Measurements from ENCODE around the gene GALNTL6. TPM values are rescaled to one million over a fixed set of nuclear protein-coding genes. Genes with fewer than 3 reads are reported as not detected.

The GALNTL6 gene
- total RNA-seq, 1 experiment from 2014 or later = not detected

DNA sequence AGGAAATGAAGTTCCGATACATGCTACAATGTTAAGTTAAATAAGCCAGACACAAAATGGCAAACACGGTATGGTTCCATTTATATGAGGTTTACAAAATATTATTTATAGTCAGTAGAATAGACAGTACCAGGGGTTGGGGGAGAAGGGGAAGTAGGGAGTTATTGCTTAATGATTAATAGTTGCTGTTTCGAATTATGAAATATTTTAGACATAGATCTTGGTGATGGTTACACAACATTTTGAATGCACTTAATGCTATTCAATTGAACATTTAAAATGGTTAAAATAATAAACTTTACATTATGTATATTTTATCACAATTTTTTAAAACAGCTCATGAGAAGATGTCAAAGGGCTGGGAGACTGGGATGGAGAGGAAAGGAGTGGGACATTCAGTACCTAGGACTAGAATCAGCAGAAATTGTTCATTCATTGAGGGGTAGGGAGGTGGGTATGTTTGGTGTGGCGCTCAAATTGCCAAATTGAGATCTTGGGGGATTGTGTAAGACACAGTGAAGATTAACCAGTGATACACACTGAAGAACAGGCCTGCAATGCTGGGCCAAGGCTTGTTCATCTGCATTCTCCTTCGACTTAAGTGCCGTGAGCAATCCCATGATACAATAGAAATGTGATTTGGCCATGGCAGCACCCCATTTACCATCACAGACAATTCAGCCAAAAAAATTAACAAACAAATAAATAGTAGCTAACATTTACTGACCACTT is 1189.8 kb downstream of the GALNTL6 start:
- no peak for DNase-seq (ENCODE audit: unreplicated experiment)
- Mint-ChIP-seq H3K27ac (ENCODE audit: low read depth, unreplicated experiment) (no peak overlapping the region), H3K4me3 (ENCODE audit: unreplicated experiment) (no peak overlapping the region), H3K9me3 (ENCODE audit: unreplicated experiment) (no peaks in the 10 kb centered on the region), H3K36me3 (ENCODE audit: insufficient read depth, unreplicated experiment) (no peaks in the 10 kb centered on the region), H3K27me3 (ENCODE audit: insufficient read depth, unreplicated experiment) (peaks cover 40% of the 10 kb centered on the region), H3K4me1 (ENCODE audit: insufficient read depth, unreplicated experiment) (peaks cover 27% of the 10 kb centered on the region)
- TF ChIP-seq, protein P1, sequence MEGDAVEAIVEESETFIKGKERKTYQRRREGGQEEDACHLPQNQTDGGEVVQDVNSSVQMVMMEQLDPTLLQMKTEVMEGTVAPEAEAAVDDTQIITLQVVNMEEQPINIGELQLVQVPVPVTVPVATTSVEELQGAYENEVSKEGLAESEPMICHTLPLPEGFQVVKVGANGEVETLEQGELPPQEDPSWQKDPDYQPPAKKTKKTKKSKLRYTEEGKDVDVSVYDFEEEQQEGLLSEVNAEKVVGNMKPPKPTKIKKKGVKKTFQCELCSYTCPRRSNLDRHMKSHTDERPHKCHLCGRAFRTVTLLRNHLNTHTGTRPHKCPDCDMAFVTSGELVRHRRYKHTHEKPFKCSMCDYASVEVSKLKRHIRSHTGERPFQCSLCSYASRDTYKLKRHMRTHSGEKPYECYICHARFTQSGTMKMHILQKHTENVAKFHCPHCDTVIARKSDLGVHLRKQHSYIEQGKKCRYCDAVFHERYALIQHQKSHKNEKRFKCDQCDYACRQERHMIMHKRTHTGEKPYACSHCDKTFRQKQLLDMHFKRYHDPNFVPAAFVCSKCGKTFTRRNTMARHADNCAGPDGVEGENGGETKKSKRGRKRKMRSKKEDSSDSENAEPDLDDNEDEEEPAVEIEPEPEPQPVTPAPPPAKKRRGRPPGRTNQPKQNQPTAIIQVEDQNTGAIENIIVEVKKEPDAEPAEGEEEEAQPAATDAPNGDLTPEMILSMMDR (IDR thresholded peaks at IDR 0.05; ENCODE audit: unreplicated experiment) = no peak
- BruUV-seq (replicated peaks) = no TSS peak
- CTCF ChIA-PET = interaction anchor here (0.7 to 3.7 kb wide), 2 partner anchors 9 to 11 kb away, joined by 3 to 32 read pairs; no protein-coding TSS in a partner anchor
- POLR2A ChIA-PET = no interaction called here
- intact Hi-C loops (cut with micrococcal nuclease) = no loop called here

DNA sequence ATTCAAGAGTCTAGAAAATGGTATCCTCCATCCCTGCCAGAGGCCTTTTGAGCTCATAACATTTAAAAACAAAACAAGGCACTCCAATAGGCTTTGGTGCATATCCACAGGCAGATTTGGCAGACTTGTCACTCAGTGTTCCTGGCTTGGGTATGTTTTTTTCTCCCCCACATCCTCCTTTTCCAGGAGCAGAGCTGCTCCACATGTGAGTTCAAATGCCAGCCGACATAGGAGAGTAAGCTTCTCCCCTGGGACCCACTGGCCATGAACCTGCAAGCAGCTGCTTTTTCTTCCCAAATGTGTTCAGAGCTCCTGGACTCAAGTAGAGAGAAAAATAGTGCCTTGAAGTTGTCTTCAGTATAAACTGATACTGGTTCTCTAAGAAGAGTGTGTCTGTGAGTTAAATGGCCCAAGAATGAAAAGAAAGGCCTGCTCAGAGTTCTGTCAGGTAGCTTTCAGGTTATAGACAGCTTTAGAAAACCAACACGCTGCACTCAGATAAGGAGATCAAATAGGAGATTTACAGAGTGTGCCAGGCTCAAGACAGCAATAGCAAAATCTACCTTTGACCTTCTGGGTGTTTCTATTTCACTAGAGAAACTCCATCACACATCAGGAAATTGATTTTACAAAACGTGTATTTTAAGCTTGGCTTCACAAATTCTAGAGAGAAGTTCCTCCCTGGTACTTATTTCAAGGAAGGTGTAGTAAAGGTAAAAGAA is 1192.9 kb downstream of the GALNTL6 start:
- POLR2A ChIA-PET = interaction anchor here (0.8 kb wide), 2 partner anchors 261 to 328 kb away, joined by 3 read pairs; partner anchors contain the start of gene HMGB2
- Mint-ChIP-seq H3K4me1 (ENCODE audit: insufficient read depth, unreplicated experiment) (peaks cover 8% of the 10 kb centered on the region), H3K27me3 (ENCODE audit: insufficient read depth, unreplicated experiment) (peaks cover 40% of the 10 kb centered on the region), H3K27ac (ENCODE audit: low read depth, unreplicated experiment) (no peak overlapping the region), H3K4me3 (ENCODE audit: unreplicated experiment) (no peak overlapping the region), H3K9me3 (ENCODE audit: unreplicated experiment) (no peaks in the 10 kb centered on the region), H3K36me3 (ENCODE audit: insufficient read depth, unreplicated experiment) (no peaks in the 10 kb centered on the region)
- BruUV-seq (replicated peaks) = no TSS peak
- CTCF ChIA-PET = interaction anchor here (0.6 to 3.7 kb wide), 5 partner anchors 7 to 296 kb away, joined by 3 to 32 read pairs (median 5); no protein-coding TSS in a partner anchor
- intact Hi-C loops (cut with micrococcal nuclease) = no loop called here
- no peak for DNase-seq (ENCODE audit: unreplicated experiment)
- TF ChIP-seq, protein P1 (IDR thresholded peaks at IDR 0.05; ENCODE audit: unreplicated experiment) = no peak

DNA sequence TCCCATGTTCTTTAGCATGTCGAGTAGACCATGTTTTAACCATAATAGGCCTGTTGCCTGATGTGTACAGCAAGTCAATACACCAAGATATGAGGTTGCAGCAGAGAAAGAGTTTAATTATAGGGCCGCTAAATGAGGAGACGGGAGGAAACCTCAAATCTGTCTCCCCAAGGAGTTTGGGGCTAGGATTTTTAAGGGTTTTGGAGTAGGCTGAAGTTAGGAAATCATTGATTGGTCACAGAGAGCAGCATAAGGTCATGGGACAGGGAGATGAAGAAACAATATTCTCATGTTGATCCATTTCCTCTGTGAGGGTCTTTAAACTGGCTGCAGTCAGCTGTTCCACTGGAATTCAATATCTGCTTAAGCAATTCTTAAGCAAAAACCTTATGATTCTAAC is 1195.2 kb downstream of the GALNTL6 start:
- TF ChIP-seq, protein P1 (IDR thresholded peaks at IDR 0.05; ENCODE audit: unreplicated experiment) = no peak
- no peak for DNase-seq (ENCODE audit: unreplicated experiment)
- intact Hi-C loops (cut with micrococcal nuclease) = no loop called here
- CTCF ChIA-PET = no interaction called here
- no TSS peak for BruUV-seq (replicated peaks)
- H3K27ac Mint-ChIP-seq (ENCODE audit: low read depth, unreplicated experiment) = no peak overlapping the region
- H3K27me3 Mint-ChIP-seq (ENCODE audit: insufficient read depth, unreplicated experiment) = peaks cover 36% of the 10 kb centered on the region
- POLR2A ChIA-PET = no interaction called here
- no peaks in the 10 kb centered on the region for H3K9me3 Mint-ChIP-seq (ENCODE audit: unreplicated experiment)
- no peak overlapping the region for H3K4me3 Mint-ChIP-seq (ENCODE audit: unreplicated experiment)
- no peaks in the 10 kb centered on the region for H3K36me3 Mint-ChIP-seq (ENCODE audit: insufficient read depth, unreplicated experiment)
- no peaks in the 10 kb centered on the region for H3K4me1 Mint-ChIP-seq (ENCODE audit: insufficient read depth, unreplicated experiment)

DNA sequence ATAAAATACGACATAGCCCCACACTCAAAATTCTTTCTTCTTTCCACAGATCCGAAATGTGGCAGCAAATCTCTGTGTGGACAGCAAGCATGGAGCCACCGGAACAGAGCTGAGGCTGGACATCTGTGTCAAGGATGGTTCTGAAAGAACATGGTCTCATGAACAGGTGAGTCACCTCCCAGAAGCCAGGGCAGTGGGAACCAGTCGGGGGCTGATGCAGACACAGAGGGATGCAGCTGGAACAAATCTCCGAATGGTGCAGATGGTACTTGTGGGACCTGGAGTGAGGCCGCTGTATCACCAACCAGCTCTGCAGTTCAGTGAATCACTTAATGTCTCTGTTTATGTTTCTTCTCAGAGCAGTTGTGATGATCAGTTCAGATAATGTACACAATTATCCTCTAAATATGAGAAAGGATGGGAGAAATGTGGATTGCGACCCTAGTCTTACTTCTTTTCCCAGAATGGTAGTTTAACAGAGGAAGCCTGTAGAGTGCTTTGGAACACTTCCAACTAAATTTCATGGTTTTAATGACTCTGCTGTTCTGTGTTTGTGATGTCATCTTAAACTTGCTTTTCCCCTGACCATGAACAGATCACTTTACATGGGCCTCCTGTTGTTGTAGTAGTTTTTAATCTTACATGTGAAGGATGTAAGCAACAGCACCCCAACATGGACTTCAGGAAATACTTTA is 1196.1 kb downstream of the GALNTL6 start:
- Mint-ChIP-seq H3K4me1 (ENCODE audit: insufficient read depth, unreplicated experiment) (no peaks in the 10 kb centered on the region), H3K36me3 (ENCODE audit: insufficient read depth, unreplicated experiment) (no peaks in the 10 kb centered on the region), H3K4me3 (ENCODE audit: unreplicated experiment) (no peak overlapping the region), H3K27me3 (ENCODE audit: insufficient read depth, unreplicated experiment) (peaks cover 28% of the 10 kb centered on the region), H3K27ac (ENCODE audit: low read depth, unreplicated experiment) (no peak overlapping the region), H3K9me3 (ENCODE audit: unreplicated experiment) (no peaks in the 10 kb centered on the region)
- ChIA-PET CTCF (no interaction called here), POLR2A (no interaction called here)
- BruUV-seq (replicated peaks) = no TSS peak
- TF ChIP-seq, protein P1 (IDR thresholded peaks at IDR 0.05; ENCODE audit: unreplicated experiment) = no peak
- intact Hi-C loops (cut with micrococcal nuclease) = no loop called here
- DNase-seq (ENCODE audit: unreplicated experiment) = no peak
